Muscle layer of duodenum (tissue), 2 donors: ENCODE measurements around the gene PNKD.
"Not testable (repeated sequence)": the region's sequence is repeated elsewhere in the genome, so short reads cannot be mapped to it uniquely, and the experiment has no call there.

Experiments used
- H3K27ac ChIP-seq: one replicate; pipeline ENCODE4 v1.7.0; 2013; ENCODE audit warnings: mild to moderate bottlenecking, low read length
- H3K27me3 ChIP-seq: one replicate; pipeline ENCODE4 v1.7.0; 2013; ENCODE audit warnings: low read depth, mild to moderate bottlenecking, control low read depth, low read length
- H3K36me3 ChIP-seq, 2 donors: one replicate each; pipeline ENCODE4 v1.7.0; 2013; ENCODE audit warnings: low read length in 2 of 2, control low read depth in 1 of 2, mild to moderate bottlenecking in 1 of 2; ENCODE audit not compliant: insufficient read depth in 2 of 2, control insufficient read depth in 1 of 2
- H3K4me1 ChIP-seq, 2 donors: one replicate each; pipeline ENCODE4 v1.7.0; 2013; ENCODE audit warnings: low read length in 2 of 2, mild to moderate bottlenecking in 2 of 2, control low read depth in 1 of 2, moderate library complexity in 1 of 2; ENCODE audit not compliant: insufficient read depth in 2 of 2, control insufficient read depth in 1 of 2
- H3K4me3 ChIP-seq, 2 donors: one replicate each; pipeline ENCODE4 v1.7.0; 2013; ENCODE audit warnings: low read length in 2 of 2, low read depth in 1 of 2, mild to moderate bottlenecking in 1 of 2
- H3K9me3 ChIP-seq, 2 donors: one replicate each; pipeline ENCODE4 v1.7.0; 2013; ENCODE audit warnings: low read length in 2 of 2, control low read depth in 1 of 2, mild to moderate bottlenecking in 1 of 2; ENCODE audit not compliant: control insufficient read depth in 1 of 2
- donor health status: healthy.

Gene PNKD

GRCh38 chr2:218296847-218297246, 26.5 kb downstream of the PNKD start:
- Histone ChIP-seq H3K4me1 (peaks cover 5 to 14% of the 10 kb centered on the region in 2 donors), H3K36me3 (no peaks in the 10 kb centered on the region), H3K4me3 (no peak overlapping the region), H3K27ac (no peak overlapping the region), H3K9me3 (no peaks in the 10 kb centered on the region), H3K27me3 (no peaks in the 10 kb centered on the region)

DNA sequence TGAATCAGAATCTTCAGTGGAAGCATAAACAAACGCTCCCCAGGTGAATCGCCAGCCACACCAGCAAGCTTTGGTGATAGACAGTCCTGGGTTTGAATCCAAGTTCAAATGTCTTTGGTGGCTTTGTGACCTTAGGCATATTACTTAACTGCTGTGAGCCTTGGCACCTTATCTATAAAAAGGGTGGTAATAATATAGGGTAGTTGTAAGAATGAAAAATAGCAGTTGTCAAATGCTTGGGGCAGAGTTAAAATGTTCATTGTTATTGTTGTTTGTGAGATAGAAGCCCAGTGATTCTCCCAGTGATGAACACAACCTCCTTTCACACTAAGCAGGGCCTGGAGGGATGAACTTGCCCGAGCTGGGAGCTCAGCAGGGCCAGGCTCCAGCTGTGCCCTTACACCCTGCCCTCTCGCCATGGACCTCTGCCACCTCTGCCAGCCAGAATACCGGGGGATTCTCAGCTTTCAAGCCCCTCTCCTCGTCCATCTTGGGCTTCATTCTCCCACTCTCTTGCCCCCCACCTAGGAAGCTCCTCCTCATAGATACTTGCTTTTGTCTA, 28.1 kb downstream of the PNKD start:
- Histone ChIP-seq H3K27me3 (no peaks in the 10 kb centered on the region), H3K9me3 (no peaks in the 10 kb centered on the region), H3K27ac (no peak overlapping the region), H3K4me3 (no peak overlapping the region), H3K4me1 (peaks cover 0 to 11% of the 10 kb centered on the region in 2 donors), H3K36me3 (no peaks in the 10 kb centered on the region)

GRCh38 chr2:218300141-218300540, 29.8 kb downstream of the PNKD start:
- Histone ChIP-seq H3K27ac (no peak overlapping the region), H3K36me3 (no peaks in the 10 kb centered on the region), H3K4me3 (no peak overlapping the region), H3K9me3 (no peaks in the 10 kb centered on the region), H3K4me1 (no peaks in the 10 kb centered on the region), H3K27me3 (no peaks in the 10 kb centered on the region)

GRCh38 chr2:218301176-218301819, 31.0 kb downstream of the PNKD start:
- H3K4me3 ChIP-seq, result no peak overlapping the region
- H3K36me3 ChIP-seq, result no peaks in the 10 kb centered on the region
- H3K27ac ChIP-seq, result no peak overlapping the region
- H3K4me1 ChIP-seq, result no peaks in the 10 kb centered on the region
- no peaks in the 10 kb centered on the region for H3K9me3 ChIP-seq
- H3K27me3 ChIP-seq, result no peaks in the 10 kb centered on the region

GRCh38 chr2:218305383-218305782, 35.1 kb downstream of the PNKD start:
- Histone ChIP-seq H3K36me3 (no peaks in the 10 kb centered on the region), H3K27me3 (no peaks in the 10 kb centered on the region), H3K9me3 (no peaks in the 10 kb centered on the region), H3K27ac (no peak overlapping the region), H3K4me3 (no peak overlapping the region), H3K4me1 (no peaks in the 10 kb centered on the region)

- Histone ChIP-seq H3K4me3 (no peak overlapping the region), H3K9me3 (no peaks in the 10 kb centered on the region), H3K36me3 (no peaks in the 10 kb centered on the region), H3K27me3 (no peaks in the 10 kb centered on the region), H3K4me1 (no peaks in the 10 kb centered on the region), H3K27ac (no peak overlapping the region)
Observed at GRCh38 chr2:218306184-218306920, 36.0 kb downstream of the PNKD start.

- H3K27ac ChIP-seq, result no peak overlapping the region
- H3K36me3 ChIP-seq, result no peaks in the 10 kb centered on the region
- H3K4me1 ChIP-seq, result no peaks in the 10 kb centered on the region
- no peak overlapping the region for H3K4me3 ChIP-seq
- H3K27me3 ChIP-seq, result no peaks in the 10 kb centered on the region
- H3K9me3 ChIP-seq, result no peaks in the 10 kb centered on the region
Observed at GRCh38 chr2:218307415-218308090, 37.2 kb downstream of the PNKD start.

- Histone ChIP-seq H3K27me3 (no peaks in the 10 kb centered on the region), H3K36me3 (no peaks in the 10 kb centered on the region), H3K4me3 (no peak overlapping the region), H3K9me3 (no peaks in the 10 kb centered on the region), H3K27ac (no peak overlapping the region), H3K4me1 (no peaks in the 10 kb centered on the region)
Observed at GRCh38 chr2:218310853-218311540, 40.7 kb downstream of the PNKD start.

DNA sequence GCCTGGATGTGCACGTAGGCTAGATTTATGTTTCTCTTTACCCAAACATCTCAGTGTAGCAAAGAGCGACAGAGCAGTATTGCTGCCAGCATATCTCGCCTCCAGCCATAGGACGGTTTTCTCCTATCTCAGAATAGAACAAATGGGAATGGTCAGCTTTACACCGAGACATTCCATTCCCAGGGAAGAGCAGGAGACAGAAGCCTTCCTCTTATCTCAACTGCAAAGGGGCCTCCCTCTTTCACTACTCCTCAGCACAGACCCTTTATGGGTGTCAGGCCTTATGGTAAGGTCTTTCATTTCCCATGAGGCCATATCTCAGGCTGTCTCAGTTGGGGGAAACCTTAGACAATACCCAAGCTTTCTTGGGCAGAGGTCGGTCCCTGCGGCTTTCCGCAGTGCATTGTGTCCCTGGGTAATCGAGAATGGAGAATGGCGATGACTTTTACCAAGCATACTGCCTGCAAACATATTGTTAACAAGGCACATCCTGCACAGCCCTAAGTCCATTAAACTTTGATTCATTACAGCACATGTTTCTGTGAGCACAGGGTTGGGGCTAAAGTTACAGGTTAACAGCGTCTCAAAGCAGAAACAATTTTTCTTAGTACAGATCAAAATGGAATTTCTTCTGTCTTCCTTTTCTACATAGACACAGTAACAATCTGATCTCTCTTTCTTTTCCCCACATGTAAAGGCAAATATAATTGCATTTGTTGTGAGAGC, 41.4 kb downstream of the PNKD start:
- H3K27me3 ChIP-seq, H3K9me3 ChIP-seq, H3K36me3 ChIP-seq, H3K4me1 ChIP-seq, H3K4me3 ChIP-seq, H3K27ac ChIP-seq: not testable (repeated sequence)

- H3K4me3 ChIP-seq, result no peak overlapping the region
- H3K9me3 ChIP-seq, result no peaks in the 10 kb centered on the region
- H3K36me3 ChIP-seq, result no peaks in the 10 kb centered on the region
- H3K27ac ChIP-seq, result no peak overlapping the region
- H3K4me1 ChIP-seq, result no peaks in the 10 kb centered on the region
- no peaks in the 10 kb centered on the region for H3K27me3 ChIP-seq
Observed at GRCh38 chr2:218312267-218312756, 42.0 kb downstream of the PNKD start.
